GM19452 (cell line): Measurements from ENCODE around the gene SPINT2.
"Not testable (repeated sequence)": the region's sequence is repeated elsewhere in the genome, so short reads cannot be mapped to it uniquely, and the experiment has no call there.

ENCODE experiments used
- ATAC-seq: cut with Tn5 transposase; IDR thresholded peaks from one replicate; pipeline ENCODE4 v1.9.1; 2021; ENCODE audit not compliant: unreplicated experiment

Gene SPINT2

DNA sequence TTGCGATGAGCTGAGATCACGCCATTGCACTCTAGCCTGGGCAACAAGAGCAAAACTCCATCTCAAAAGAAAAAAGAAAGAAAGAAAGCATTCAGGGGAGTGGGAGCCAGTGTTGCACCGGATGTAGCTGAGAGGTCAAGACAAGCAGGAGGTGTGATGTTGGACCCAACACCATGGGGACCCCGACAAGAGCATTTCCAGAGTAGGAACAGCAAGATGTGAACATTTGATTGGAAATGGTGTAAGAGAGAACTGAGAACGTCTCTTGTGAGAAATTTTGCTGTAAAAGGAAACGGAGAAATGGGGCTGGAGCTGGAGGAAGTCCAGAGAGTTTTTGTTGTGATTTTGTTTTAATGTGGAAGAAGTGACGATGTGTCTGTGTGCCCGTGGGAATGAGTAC, 24.6 kb upstream of the SPINT2 start:
- no peak for ATAC-seq

GRCh38 chr19:38243279-38243673, 21.1 kb upstream of the SPINT2 start:
- no peak for ATAC-seq

- ATAC-seq, result no peak
These were observed 18.4 kb upstream of the SPINT2 start for GRCh38 chr19:38245826-38246498.

DNA sequence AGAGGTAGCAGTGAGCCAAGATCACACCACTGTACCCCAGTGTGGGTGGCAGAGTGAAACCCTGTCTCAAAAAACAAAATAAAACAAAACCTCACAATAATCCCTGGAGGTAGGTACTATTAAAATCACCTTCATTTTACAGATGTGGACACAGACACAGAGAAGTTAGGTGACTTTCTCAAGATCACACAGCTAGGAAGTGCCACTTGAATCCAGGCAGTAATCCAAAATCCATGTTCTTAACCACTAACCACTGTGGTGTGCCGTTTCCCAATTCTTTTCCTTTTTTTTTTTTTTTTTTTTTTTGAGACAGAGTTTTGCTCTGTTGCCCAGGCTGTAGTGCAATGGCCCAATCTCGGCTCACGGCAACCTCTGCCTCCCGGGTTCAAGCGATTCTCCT, 17.2 kb upstream of the SPINT2 start:
- no peak for ATAC-seq

GRCh38 chr19:38247734-38248268, 16.6 kb upstream of the SPINT2 start:
- no peak for ATAC-seq

GRCh38 chr19:38248421-38248820, 16.0 kb upstream of the SPINT2 start:
- ATAC-seq, result no peak

DNA sequence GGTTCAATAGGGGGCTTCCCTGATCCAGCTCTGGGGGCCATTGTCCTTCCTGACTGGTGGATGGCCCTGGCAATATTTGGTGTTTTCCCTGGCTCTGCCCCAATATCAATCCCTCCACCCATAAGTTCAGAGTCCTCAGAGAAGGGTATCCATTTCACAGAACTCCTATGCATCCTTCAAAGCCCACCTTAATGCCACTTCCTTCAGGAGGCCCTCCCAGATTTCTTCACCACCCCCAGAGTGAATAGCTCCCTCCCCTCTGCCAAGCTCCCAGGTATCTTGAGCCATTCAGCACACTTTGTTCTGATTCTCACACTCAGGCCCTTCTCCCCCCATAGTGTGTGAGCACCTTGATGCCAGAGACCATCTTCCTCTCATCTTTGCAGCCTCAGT, 13.9 kb upstream of the SPINT2 start:
- ATAC-seq, result no peak

GRCh38 chr19:38250821-38251563, 13.4 kb upstream of the SPINT2 start:
- no peak for ATAC-seq

- no peak for ATAC-seq
These were observed 12.8 kb upstream of the SPINT2 start for GRCh38 chr19:38251564-38252051.

- ATAC-seq, result no peak
These were observed 12.0 kb upstream of the SPINT2 start for GRCh38 chr19:38252385-38252784.

- ATAC-seq, result no peak
These were observed 11.3 kb upstream of the SPINT2 start for GRCh38 chr19:38252941-38253691.

DNA sequence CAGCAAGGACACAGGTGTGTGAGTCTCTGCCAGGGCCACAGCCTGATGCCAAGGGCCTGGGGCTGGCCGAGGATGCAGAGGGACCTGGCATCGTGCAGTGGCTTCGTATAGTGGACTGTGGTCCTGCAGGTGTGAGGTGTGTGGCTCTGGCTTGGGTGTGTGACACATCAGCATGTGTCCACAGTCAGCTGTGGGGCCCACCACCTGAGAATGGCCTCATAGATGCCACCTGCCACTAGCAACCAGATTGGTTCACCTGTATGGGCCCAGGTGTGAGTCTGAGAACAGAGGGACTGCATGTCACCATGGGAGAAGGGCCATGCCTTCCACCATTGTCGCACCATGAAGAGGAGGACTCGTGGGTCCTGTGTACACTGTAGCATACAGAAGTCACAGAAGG, 10.6 kb upstream of the SPINT2 start:
- ATAC-seq, result no peak

DNA sequence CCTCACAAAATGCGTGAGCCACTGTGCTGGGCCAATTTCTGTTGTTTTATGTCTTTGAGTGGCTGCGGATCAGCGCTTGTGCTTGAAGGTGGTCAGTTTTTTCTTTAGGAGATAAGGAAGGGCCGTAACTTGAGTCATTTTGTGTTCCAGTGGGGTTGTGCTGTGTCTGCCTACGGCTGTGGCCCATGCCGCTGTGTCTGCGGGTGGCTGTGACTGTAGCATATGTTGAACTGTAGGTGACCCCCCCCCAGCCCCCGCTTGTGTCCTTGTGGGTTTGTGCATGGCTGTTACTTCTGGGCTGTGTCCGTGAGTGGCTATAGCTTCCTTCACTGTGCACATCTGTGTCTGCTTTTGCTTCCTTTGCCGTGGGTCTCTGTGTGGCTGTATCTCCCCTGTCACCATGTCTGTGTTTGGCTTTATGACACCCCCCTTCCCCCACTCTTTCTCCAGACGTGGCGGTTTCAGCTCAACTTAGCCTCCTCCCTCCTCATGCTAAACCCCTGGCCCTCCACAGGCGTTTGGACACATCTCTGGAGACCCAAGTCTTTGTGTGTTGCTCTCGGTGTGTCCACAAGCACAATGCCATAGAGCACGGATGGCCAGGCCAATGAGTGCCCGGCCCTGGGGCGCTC, 8.9 kb upstream of the SPINT2 start:
- no peak for ATAC-seq

DNA sequence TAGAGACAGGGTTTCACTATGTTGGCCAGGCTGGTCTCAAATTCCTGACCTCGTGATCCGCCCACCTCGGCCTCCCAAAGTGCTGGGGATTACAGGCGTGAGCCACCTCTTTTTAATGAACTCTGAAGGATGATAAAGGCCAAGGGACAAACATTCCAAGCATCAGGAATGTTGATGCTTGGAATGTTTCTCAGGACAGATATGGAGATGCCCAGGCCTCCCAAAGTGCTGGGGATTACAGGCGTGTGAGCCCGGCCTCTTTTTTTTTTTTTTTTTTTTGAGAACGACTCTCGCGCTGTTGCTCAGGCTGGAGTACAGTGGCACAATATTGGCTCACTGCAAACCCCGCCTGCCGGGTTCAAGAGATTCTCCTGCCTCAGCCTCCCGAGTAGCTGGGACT, 2.4 kb upstream of the SPINT2 start:
- ATAC-seq, result not testable (repeated sequence)

DNA sequence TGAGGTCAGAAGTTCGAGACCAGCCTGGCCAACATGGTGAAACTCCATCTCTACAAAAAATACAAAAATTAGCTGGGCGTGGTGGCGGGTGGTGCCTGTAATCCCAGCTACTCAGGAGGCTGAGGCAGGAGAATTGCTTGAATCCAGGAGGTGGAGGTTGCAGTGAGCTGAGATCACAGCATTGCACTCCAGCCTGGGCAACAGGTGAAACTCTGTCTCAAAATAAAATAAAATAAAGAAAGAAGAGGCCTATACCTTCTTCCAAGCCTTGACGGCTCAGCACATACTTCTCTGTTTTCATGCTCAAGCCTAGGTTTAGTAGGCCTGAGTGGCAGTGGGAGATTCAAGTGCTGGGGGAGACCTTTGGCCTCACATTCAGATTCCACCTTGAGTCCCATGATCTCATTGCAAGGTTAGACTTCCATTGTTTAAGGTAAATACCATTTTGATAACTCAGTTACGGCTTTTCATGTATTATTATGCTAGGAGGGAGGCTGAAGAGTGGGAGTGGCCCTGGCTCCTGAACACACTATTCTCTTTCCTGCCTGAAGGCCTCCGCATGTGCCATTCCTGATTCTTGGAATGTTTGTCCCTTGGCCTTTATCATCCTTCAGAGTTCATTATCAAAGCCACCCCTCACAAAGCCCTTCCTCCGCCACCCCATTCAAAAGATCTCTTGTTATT, 1.6 kb upstream of the SPINT2 start:
- ATAC-seq, result no peak

DNA sequence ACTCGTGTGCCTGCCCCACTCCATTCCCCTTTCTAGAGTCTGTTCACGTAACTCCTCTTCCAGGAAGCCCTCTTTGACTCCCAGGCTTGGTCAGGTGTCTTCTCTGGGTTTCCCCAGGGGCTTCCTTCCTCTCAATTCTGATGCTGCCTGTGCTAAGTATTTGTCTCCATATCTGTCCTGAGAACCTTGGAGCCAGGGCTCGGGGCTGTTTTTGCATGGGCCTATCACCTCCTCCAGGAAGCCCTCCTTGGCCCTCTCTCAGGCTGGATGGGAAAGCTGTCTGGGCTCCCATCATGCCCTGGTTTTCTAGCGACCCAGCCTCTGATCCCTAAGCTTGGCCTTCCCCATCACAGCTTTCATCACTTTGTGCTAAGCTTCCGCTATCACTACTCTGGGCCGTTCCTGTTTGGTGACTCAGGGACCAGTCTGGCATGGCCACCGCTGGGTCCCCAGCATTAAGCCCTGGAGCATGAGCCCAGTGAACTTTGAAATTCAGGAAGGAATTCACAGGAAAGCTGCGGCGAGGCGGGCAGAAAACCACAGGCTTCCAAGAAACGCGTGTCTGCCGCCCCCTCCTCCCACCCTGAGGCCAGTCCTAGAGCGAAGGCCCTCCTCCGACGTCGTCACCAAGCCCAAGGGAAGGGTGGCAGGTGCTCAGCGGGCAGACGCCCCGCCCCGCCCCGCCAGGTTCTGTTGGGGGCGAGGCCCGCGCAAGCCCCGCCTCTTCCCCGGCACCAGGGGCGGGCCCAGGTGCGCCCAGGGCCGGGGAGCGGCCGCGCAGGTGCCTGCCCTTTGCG, 486 bp upstream of the SPINT2 start:
- ATAC-seq, result no peak

GRCh38 chr19:38265213-38265861, 964 bp downstream of the SPINT2 start:
- ATAC-seq, result no peak

DNA sequence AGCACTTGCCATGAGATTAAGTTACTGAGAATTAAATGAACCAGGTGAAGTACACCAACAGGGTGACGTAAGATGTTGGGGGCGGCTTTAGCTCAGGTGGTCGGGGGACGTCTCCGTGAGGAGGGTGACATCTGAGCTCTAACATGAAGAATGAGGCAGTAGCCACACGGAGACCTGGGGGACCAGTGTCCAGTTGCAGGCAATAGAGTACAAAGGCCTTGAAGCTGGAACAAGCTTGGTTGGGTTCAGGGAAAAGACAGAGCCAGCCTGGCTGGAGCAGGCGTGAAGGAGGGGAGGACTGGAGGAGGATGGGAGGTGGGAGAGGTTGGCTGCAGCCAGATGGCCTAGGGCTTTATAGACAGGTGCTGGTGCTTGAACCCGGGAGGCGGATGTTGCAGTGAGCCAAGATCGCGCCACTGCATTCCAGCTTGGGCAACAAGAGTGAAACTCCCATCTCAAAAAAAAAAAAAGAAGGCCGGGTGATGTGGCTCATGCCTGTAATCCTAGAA, 1.6 kb downstream of the SPINT2 start:
- no peak for ATAC-seq

DNA sequence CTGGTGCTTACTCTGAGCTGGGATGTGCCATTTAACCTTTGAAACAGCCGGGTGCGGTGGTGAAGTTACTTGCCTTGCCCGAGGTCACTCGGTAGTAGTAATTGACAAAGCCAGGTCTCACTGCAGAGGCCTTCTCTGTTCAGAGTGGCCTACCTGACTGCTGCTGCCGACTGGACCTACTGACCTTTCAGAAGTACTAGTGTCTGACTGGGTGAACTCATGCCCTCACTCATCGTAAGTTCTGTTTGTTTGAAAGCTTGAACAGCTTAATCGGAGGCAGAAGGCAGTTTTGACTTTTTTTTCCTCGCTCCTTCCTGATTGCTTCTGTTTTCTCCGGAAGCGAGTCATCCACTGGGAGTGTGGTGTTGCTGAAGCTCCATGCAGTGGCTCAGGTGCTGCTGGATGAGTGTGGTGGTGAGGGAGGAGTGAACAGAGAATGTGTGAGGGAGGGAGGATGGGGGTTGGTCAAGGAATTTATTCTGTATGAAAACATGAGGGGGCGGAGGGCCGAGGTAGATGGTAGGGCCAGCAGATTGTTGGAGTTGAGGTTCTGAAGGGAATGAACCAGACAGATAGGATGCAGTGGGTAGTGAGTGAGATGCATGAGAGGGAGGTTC, 2.7 kb downstream of the SPINT2 start:
- ATAC-seq, result no peak
